A673 (cell line): ENCODE data around the gene TBXA2R. TPM values are rescaled to one million over a fixed set of nuclear protein-coding genes. Genes with fewer than 3 reads are reported as not detected.

Source experiments
- BruUV-seq: library from RNA; stranded (reverse); fragments of 400-500 nt; replicated peaks from 2 replicates; lab custom pipeline; 2021; lab: Mats Ljungman, UMichigan
- CTCF ChIA-PET: fragments of 300-600 bp; sonication (Branson Sonifier 250); formaldehyde crosslinking; loops from one replicate; lab custom pipeline; 2022; ENCODE audit warnings: antibody characterized with exemption; lab: Charles Lee
- POLR2A ChIA-PET: fragments of 300-600 bp; sonication (Branson Sonifier 250); formaldehyde crosslinking; loops from one replicate; lab custom pipeline; 2022; ENCODE audit warnings: antibody characterized with exemption; ENCODE audit not compliant: low non-redundant PET; lab: Charles Lee
- DNase-seq: peaks from one replicate; pipeline ENCODE4 v3.0.0-alpha.2; 2015; ENCODE audit warnings: low spot score
- H3K27ac ChIP-seq: fragments of 200-600 bp; sonication (generic); 2 replicates; pipeline ENCODE4 v1.5.1; 2016; ENCODE audit warnings: mixed run types, low read depth, mild to moderate bottlenecking, mixed read lengths, antibody characterized with exemption, low read length; ENCODE audit not compliant: poor library complexity, severe bottlenecking
- H3K27me3 ChIP-seq: fragments of 200-600 bp; sonication (generic); replicated peaks from 2 replicates; pipeline ENCODE4 v1.6.1; 2017; ENCODE audit warnings: mixed run types, low read depth, mild to moderate bottlenecking, mixed read lengths, antibody characterized with exemption, low read length; ENCODE audit not compliant: insufficient read depth, poor library complexity
- H3K36me3 ChIP-seq: fragments of 200-600 bp; sonication (generic); 2 replicates; pipeline ENCODE4 v1.6.1; 2016; ENCODE audit warnings: mixed run types, mild to moderate bottlenecking, mixed read lengths, antibody characterized with exemption, low read length; ENCODE audit not compliant: insufficient read depth, poor library complexity, severe bottlenecking
- H3K4me1 ChIP-seq: fragments of 200-600 bp; sonication (generic); 2 replicates; pipeline ENCODE4 v1.6.1; 2017; ENCODE audit warnings: mixed run types, mild to moderate bottlenecking, mixed read lengths, antibody characterized with exemption, low read length; ENCODE audit not compliant: insufficient read depth, poor library complexity, severe bottlenecking
- H3K4me3 ChIP-seq: fragments of 200-600 bp; sonication (generic); 2 replicates; pipeline ENCODE4 v1.5.1; 2016; ENCODE audit warnings: low read depth, mixed run types, mild to moderate bottlenecking, mixed read lengths, low read length; ENCODE audit not compliant: poor library complexity, severe bottlenecking
- H3K9me3 ChIP-seq: fragments of 200-600 bp; sonication (generic); 2 replicates; pipeline ENCODE4 v1.6.1; 2016; ENCODE audit warnings: mixed run types, low read depth, mild to moderate bottlenecking, mixed read lengths, antibody characterized with exemption, low read length; ENCODE audit not compliant: poor library complexity, severe bottlenecking
- EZH2 ChIP-seq: fragments of 200-600 bp; sonication (generic); IDR thresholded peaks from 2 replicates; pipeline ENCODE4 v1.6.1; 2017; ENCODE audit warnings: borderline replicate concordance, low read depth, mild to moderate bottlenecking, mixed read lengths, antibody characterized with exemption, low read length; ENCODE audit not compliant: poor library complexity, severe bottlenecking
- intact Hi-C: fragments of 100-400 bp; cut with micrococcal nuclease; formaldehyde crosslinking; loops from one replicate; pipeline ENCODE4 v1.10.0; 2022; ENCODE audit not compliant: unreplicated experiment
- total RNA-seq: library from RNA; stranded (reverse); gene quantifications from 2 replicates; pipeline ENCODE4 v1.2.3, GENCODE V29; 2021
- TF ChIP-seq, protein P1 (sequence below): fragments of 300-800, 200-600 bp; sonication (generic); conservative IDR thresholded peaks from 2 replicates; pipeline ENCODE4 v1.5.1; 2017; ENCODE audit warnings: low read depth, mild to moderate bottlenecking, antibody characterized with exemption, low read length, moderate library complexity, mixed read lengths

Gene TBXA2R
- total RNA-seq, 1 experiment from 2014 or later = 0.56 TPM

DNA sequence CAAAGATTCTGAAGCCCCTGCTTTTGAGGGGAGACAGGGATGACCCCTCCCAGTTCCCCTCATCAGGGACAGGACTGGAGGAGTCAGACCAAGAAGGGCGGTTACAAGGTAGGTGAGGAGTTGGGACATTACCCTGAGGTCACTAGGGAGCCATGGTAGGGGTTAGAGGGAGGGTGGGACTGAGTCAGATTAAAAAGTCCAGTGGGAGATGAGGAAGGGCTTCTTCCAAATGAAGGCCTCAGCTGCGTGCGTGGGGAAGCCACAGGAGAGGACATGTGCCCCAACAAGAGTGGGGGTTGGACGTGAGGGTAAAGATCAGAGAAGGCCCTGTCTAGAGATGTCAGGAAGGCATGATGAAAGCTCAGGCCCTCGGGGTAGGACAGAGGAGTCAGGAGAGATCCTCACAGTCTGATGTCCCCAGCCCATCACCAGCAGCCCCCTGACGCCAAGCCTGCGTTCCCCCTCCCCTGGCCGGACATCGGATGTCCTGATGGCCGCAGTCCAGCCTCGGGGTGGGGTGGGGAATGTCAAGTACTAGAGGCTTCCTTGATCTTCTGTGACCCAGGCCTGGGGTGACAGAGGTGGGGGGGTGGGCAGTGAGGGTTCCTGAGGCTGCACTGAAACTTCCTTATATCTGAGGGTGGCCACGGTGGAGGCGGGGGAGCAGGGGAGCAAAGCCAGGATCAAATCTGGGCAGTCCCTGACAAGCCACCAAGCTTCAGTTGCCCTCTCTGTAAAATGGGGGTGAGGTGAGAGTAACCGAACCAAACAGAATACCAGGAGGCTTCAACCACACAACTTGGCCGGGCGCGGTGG, 42.8 kb downstream of the TBXA2R start:
- Histone ChIP-seq H3K4me1 (no peaks in the 10 kb centered on the region), H3K4me3 (no peak overlapping the region), H3K36me3 (no peaks in the 10 kb centered on the region), H3K27ac (no peak overlapping the region), H3K9me3 (no peaks in the 10 kb centered on the region), H3K27me3 (no peaks in the 10 kb centered on the region)
- CTCF ChIA-PET = no interaction called here
- TF ChIP-seq EZH2 = no peak
- TF ChIP-seq, protein P1, sequence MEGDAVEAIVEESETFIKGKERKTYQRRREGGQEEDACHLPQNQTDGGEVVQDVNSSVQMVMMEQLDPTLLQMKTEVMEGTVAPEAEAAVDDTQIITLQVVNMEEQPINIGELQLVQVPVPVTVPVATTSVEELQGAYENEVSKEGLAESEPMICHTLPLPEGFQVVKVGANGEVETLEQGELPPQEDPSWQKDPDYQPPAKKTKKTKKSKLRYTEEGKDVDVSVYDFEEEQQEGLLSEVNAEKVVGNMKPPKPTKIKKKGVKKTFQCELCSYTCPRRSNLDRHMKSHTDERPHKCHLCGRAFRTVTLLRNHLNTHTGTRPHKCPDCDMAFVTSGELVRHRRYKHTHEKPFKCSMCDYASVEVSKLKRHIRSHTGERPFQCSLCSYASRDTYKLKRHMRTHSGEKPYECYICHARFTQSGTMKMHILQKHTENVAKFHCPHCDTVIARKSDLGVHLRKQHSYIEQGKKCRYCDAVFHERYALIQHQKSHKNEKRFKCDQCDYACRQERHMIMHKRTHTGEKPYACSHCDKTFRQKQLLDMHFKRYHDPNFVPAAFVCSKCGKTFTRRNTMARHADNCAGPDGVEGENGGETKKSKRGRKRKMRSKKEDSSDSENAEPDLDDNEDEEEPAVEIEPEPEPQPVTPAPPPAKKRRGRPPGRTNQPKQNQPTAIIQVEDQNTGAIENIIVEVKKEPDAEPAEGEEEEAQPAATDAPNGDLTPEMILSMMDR = no peak
- intact Hi-C loops = no loop called here
- no peak for DNase-seq
- POLR2A ChIA-PET = no interaction called here
- no TSS peak for BruUV-seq

DNA sequence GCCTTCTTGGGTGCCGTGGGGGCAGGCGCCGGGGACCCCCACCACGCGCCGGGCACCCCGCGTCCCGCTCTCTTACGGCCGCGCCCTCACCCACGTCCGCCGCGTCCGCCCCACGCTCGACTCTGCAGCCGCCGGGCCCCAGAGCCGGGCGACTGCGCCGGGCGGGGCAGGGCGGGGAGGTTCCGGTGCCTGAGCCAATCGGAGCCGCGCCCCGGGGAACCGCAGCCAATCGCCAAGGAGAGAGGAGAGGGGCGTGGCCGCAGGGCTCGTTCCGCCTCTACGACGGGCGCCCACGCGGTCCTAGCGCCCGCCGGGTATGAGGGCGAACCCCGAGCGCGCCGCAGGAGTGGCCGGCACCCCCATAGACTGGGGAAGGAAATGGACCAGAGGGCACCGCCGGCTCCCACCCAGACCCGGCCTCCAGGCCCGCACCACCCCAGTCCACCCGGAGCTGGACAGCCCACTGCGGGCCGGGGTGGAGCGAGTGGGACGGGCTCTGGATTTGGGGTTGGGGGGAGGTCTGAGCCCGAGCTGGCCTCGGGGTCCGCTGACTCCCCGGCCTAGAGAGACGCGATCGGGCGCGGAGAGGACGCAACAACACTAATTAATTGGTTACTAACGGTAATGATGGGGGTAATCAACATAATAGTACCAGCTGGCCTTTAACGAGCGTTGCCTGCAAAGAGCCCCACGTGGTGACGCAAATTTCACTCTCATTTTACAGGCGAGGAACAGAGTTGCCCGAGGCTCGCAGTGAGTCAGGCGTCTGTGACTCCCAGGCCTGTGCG, 49.0 kb downstream of the TBXA2R start, which contains the start of gene MFSD12:
TSS of gene MFSD12 (minus strand) at position 126 of the 788 bp plus-strand sequence. CDS start 183 bp downstream, outside the sequence.
- TF ChIP-seq EZH2 = no peak
- TF ChIP-seq, protein P1 = no peak
- ChIA-PET POLR2A (no interaction called here), CTCF (interaction anchor here (0.5 kb wide), 1 partner anchor 125 kb away, joined by 5 read pairs; no protein-coding TSS in a partner anchor)
- Histone ChIP-seq H3K4me1 (peaks cover 16% of the 10 kb centered on the region), H3K4me3 (peak within 1 kb of the TSS; percentile 92), H3K27ac (peak within 1 kb of the TSS; percentile 79), H3K36me3 (no peaks in the 10 kb centered on the region), H3K9me3 (no peaks in the 10 kb centered on the region), H3K27me3 (no peaks in the 10 kb centered on the region)
- DNase-seq = peak; percentile 97
- intact Hi-C loops = no loop called here
- no TSS peak for BruUV-seq

DNA sequence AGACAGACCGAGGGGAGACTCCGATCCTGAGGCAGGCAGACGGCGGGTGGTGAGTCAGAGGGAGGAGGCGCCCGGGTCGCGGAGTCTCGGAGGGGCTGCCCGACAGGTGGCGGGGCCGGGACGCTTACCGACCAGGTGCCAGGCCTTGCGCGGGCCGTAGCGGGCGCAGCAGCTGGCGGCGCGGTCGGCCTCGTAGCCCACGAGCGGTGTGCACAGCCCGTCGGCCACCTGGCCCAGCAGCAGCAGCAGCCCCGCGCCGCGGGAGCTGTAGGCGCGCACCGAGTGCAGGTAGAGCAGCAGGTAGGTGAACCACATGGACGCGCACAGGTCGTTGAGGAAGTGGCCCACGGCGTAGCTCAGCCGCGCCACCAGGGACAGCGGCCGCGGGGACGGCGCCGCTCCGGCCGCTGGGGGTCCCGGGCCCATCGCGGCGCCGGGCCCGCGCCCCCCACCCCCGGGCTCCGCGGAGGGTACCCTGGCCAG, 49.7 kb downstream of the TBXA2R start:
- H3K36me3 ChIP-seq = no peaks in the 10 kb centered on the region
- H3K9me3 ChIP-seq = no peaks in the 10 kb centered on the region
- TF ChIP-seq, protein P1 = no peak
- no peak for TF ChIP-seq EZH2
- no peaks in the 10 kb centered on the region for H3K27me3 ChIP-seq
- POLR2A ChIA-PET = no interaction called here
- intact Hi-C loops = no loop called here
- CTCF ChIA-PET = interaction anchor here (0.5 to 1.1 kb wide), 2 partner anchors 12 to 124 kb away, joined by 5 read pairs; no protein-coding TSS in a partner anchor
- no peak for DNase-seq
- peaks cover 16% of the 10 kb centered on the region for H3K4me1 ChIP-seq
- peak overlapping the region; percentile 92 for H3K4me3 ChIP-seq
- peak overlapping the region; percentile 70 for H3K27ac ChIP-seq
- no TSS peak for BruUV-seq
